ENCODE results near the gene SRRM3. TPM values are rescaled to one million over a fixed set of nuclear protein-coding genes. Genes with fewer than 3 reads are reported as not detected.

SRRM3 gene
- total and polyA plus RNA-seq, 9 of the 15 experiments (the other 6 are each of a cell fraction or from before 2014, with no cell fraction given) = 0.04 to 0.91 (median 0.46) TPM; not detected in 2

GRCh38 chr7:76273503-76273902 lies 71.8 kb downstream of the SRRM3 start:
- Histone ChIP-seq H3K4me2 (ENCODE audit: insufficient read depth, low read length) (no peak overlapping the region), H3K27me3 (ENCODE audit: control insufficient read depth in 2 of 2, insufficient read depth in 2 of 2, low read length in 2 of 2) (peaks cover 37 to 68% of the 10 kb centered on the region in 2 experiments; a peak in 4 of 5 replicates), H3K4me3 (no peak overlapping the region), H2AFZ (ENCODE audit: low read depth, low read length) (no peak overlapping the region), H3K79me2 (ENCODE audit: control insufficient read depth, insufficient read depth, low read length) (no peaks in the 10 kb centered on the region), H3K9me1 (ENCODE audit: control insufficient read depth, insufficient read depth, low read length) (no peaks in the 10 kb centered on the region), H4K20me1 (replicated peaks; ENCODE audit: control insufficient read depth, insufficient read depth, low read length) (peaks cover 3% of the 10 kb centered on the region), H3K36me3 (ENCODE audit: control insufficient read depth, insufficient read depth, low read length) (no peaks in the 10 kb centered on the region), H3K27ac (ENCODE audit: extremely low read depth, low read depth, low read length) (no peak overlapping the region), H3K9me3 (replicated peaks; ENCODE audit: control insufficient read depth, insufficient read depth, low read depth, low read length) (no peaks in the 10 kb centered on the region), H3K9ac (ENCODE audit: insufficient read depth in 1 of 2, low read depth in 2 of 2, low read length in 2 of 2) (no peak overlapping the region), H3K4me1 (replicated peaks in 1 of 2; ENCODE audit: control insufficient read depth in 2 of 2, insufficient read depth in 2 of 2, low read length in 2 of 2) (no peaks in the 10 kb centered on the region)
- intact Hi-C loops (cut with micrococcal nuclease) = no loop called here
- BruUV-seq (replicated peaks) = no TSS peak
- ATAC-seq (no peak), FAIRE-seq (no peak), DNase-seq (ENCODE audit: extremely low read depth in 1 of 4, low spot score in 3 of 4) (no peak)
- ChIA-PET CTCF (ENCODE audit: low intra/inter-chr PET ratio) (no interaction called here), POLR2A (interaction anchor here (0.6 to 1.1 kb wide), 3 partner anchors 12 to 396 kb away, joined by 3 to 6 read pairs (median 3); no protein-coding TSS in a partner anchor)
- in situ Hi-C loops (cut with MboI) = no loop called here
- 1% methylated on average over 5 of the region's 5 CpGs for WGBS (ENCODE audit: insufficient coverage, low coverage, missing lambda C conversion rate)
- TF ChIP-seq ZNF408 (CRISPR knock-in tag; IDR thresholded peaks at IDR 0.05; ENCODE audit: low read depth) (no peak), ZNF280B (CRISPR knock-in tag; IDR thresholded peaks at IDR 0.05) (no peak), ZNF3 (CRISPR knock-in tag; IDR thresholded peaks at IDR 0.05) (no peak), RNF2 (IDR thresholded peaks at IDR 0.05) (no peak), ATF3 (IDR thresholded peaks at IDR 0.05) (no peak), ATF3 (CRISPR knock-in tag; conservative IDR thresholded peaks at IDR 0.05) (no peak), KAT2B (IDR thresholded peaks at IDR 0.05; ENCODE audit: low read depth, low read length) (no peak), POU5F1 (IDR thresholded peaks at IDR 0.05; ENCODE audit: borderline replicate concordance, low read depth, low read length, partially characterized antibody) (no peak), HDAC3 (IDR thresholded peaks at IDR 0.05; ENCODE audit: borderline replicate concordance, partially characterized antibody) (no peak), SRSF9 (IDR thresholded peaks at IDR 0.05; ENCODE audit: borderline replicate concordance, low read depth, low read length) (no peak), HSF4 (CRISPR knock-in tag; IDR thresholded peaks at IDR 0.05; ENCODE audit: borderline replicate concordance) (no peak), EGR1 (conservative IDR thresholded peaks at IDR 0.05) (no peak), ZNF212 (CRISPR knock-in tag; IDR thresholded peaks at IDR 0.05) (no peak), CLOCK (CRISPR knock-in tag; IDR thresholded peaks at IDR 0.05; ENCODE audit: borderline replicate concordance) (no peak), ZHX1 (conservative IDR thresholded peaks at IDR 0.05; ENCODE audit: low read length) (no peak), ZEB2 (IDR thresholded peaks at IDR 0.05) (no peak)

Data from K562 (cell line).